Sigmoid colon (tissue), 7 donors: ENCODE results near the gene TARS2. TPM values are rescaled to one million over a fixed set of nuclear protein-coding genes. Genes with fewer than 3 reads are reported as not detected.

Experiments used
- DNase-seq: peaks from one replicate; pipeline ENCODE4 v3.0.0-alpha.2; 2019
- H3K27ac ChIP-seq, 4 donors: fragments of 200-600 bp; sonication (generic); one replicate each; pipeline ENCODE4 v1.5.1; 2016 to 2019; ENCODE audit warnings: mild to moderate bottlenecking in 1 of 4
- H3K27me3 ChIP-seq, 3 donors: fragments of 200-600 bp; sonication (generic); one replicate each; pipeline ENCODE4 v1.5.1; 2019; ENCODE audit warnings: mild to moderate bottlenecking in 1 of 3
- H3K36me3 ChIP-seq, 4 donors: fragments of 200-600 bp; sonication (generic); one replicate each; pipeline ENCODE4 v1.5.1; 2016 to 2019
- H3K4me1 ChIP-seq, 4 donors: fragments of 200-600 bp; sonication (generic); one replicate each; pipeline ENCODE4 v1.5.1; 2017 to 2019
- H3K4me3 ChIP-seq, 4 donors: fragments of 200-600 bp; sonication (generic); one replicate each; pipeline ENCODE4 v1.5.1; 2017 to 2019; ENCODE audit warnings: mild to moderate bottlenecking in 2 of 4, moderate library complexity in 1 of 4
- H3K9me3 ChIP-seq, 4 donors: fragments of 200-600 bp in 3 of 4; sonication (generic) in 3 of 4; one replicate each; pipeline versions ENCODE4 v1.5.1 to v1.6.1; 2013 to 2019
- EP300 ChIP-seq, 4 donors: sonication (generic); formaldehyde crosslinking; IDR thresholded peaks; one replicate each; pipeline ENCODE4 v1.6.1; 2017; ENCODE audit warnings: antibody characterized with exemption in 4 of 4
- POLR2A ChIP-seq, 2 donors: fragments of 450-650 bp; IDR thresholded peaks; one replicate each; pipeline ENCODE4 v1.6.1; 2016; ENCODE audit warnings: antibody characterized with exemption in 2 of 2, mild to moderate bottlenecking in 2 of 2, moderate library complexity in 2 of 2
- POLR2AphosphoS5 ChIP-seq, 4 donors: sonication (generic); formaldehyde crosslinking; IDR thresholded peaks; one replicate each; pipeline ENCODE4 v1.6.1; 2017; ENCODE audit warnings: antibody characterized with exemption in 4 of 4
- WGBS, 2 donors: extraction: QIAGEN DNeasy Blood & Tissue Kit; methylation state at CpG; one replicate each; pipeline ENCODE4 v1.1.7; 2013; 5-methylcytosine and 5-hydroxymethylcytosine counted together
- intact Hi-C: fragments of 100-400 bp; cut with DNase I; formaldehyde crosslinking; loops from one replicate; pipeline ENCODE4 v1.15.1; 2023
- polyA plus RNA-seq, 3 donors: library from polyadenylated mRNA; stranded (reverse); fragments of 200-250 nt; gene quantifications; one replicate each; pipeline ENCODE4 v1.2.3, GENCODE V29; 2013
- total RNA-seq, 4 donors: library from RNA; depleted of rRNA; stranded (reverse); fragments of >200 nt; gene quantifications; one replicate each; pipeline ENCODE4 v1.1.0, GENCODE V29; 2016
- TF ChIP-seq, protein P1 (sequence below), 4 experiments: fragments of 450-650 bp in 3 of 4; fragments of 200-600 bp in 1 of 4; IDR thresholded peaks; one replicate each; pipeline ENCODE4 v1.5.1; 2016 to 2019; ENCODE audit warnings: antibody characterized with exemption in 4 of 4, mild to moderate bottlenecking in 3 of 4, moderate library complexity in 2 of 4
- donor health status: healthy with polysubstance abuse.
- donor health status: Bipolar disorder and iron deficiency.
- donor health status: healthy.

The TARS2 gene
- total and polyA plus RNA-seq, 7 donors, result 4.6 to 16.9 (median 9.3) TPM

DNA sequence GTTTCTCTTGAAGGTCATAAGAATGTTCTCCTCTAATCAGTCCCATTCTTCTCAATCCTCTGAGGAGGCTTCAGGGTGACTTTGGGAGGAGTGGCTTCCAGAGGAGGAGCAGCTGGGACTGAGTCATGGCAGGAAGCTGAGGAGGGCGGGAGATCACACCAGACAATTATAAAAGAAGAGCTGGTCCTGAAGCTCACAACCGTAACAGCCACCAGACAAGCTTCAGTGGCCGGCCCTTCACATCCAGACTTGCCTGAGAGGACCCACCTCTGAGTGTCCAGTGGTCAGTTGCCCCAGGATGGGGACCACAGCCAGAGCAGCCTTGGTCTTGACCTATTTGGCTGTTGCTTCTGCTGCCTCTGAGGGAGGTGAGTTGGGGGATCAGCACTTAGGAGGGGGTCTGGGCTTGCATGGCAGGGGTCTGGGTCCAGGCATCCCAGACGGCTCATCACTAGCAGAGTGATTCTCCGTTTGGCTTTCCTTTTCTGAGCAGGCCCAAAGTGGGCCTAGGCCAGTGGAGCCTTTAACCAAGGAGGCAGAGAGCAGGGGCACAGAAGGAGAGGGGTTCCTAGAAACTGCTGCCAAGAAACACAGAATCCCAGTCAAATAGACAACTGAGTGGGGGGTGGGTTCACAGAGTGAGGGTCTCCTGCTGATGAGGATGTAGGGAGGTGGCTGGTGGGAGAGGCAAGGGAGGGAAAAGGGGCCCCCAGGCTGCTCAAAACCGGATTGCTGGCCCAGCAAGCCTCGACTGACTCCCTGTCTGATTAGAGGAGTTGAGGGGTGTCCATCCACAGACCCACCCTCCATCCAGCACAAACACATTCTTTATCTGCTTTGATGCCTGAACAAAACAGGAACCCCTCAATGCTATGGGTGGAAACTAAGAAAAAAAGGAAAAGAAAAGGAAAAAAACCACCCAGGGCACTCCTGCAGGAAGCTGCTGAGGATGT, 21.0 kb downstream of the TARS2 start, which contains the start of gene ECM1:
ECM1 (plus strand) TSS at position 198 of the 953 bp plus-strand sequence; CDS start at position 299, 101 bp downstream.
- intact Hi-C loops, result no loop called here
- H3K4me1 ChIP-seq, result peaks cover 0 to 6% (median 2%) of the 10 kb centered on the region in 4 donors
- H3K4me3 ChIP-seq, result peak within 1 kb of the TSS in 3 of 4 donors; percentile 18 to 31 (median 31)
- H3K36me3 ChIP-seq, result peaks cover 0 to 33% (median 17%) of the 10 kb centered on the region in 4 donors
- TF ChIP-seq EP300 (IDR thresholded peaks at IDR 0.05) (no peak), POLR2AphosphoS5 (IDR thresholded peaks at IDR 0.05) (peak; percentile 15 to 44 (median 36))
- WGBS, 2 donors, result 46 to 63% methylated on average over 7 of the region's 7 CpGs
- peak; percentile 87 for DNase-seq
- no peaks in the 10 kb centered on the region for H3K9me3 ChIP-seq
- H3K27ac ChIP-seq, result peak within 1 kb of the TSS; percentile 41 to 73 (median 66)
- no peaks in the 10 kb centered on the region for H3K27me3 ChIP-seq

DNA sequence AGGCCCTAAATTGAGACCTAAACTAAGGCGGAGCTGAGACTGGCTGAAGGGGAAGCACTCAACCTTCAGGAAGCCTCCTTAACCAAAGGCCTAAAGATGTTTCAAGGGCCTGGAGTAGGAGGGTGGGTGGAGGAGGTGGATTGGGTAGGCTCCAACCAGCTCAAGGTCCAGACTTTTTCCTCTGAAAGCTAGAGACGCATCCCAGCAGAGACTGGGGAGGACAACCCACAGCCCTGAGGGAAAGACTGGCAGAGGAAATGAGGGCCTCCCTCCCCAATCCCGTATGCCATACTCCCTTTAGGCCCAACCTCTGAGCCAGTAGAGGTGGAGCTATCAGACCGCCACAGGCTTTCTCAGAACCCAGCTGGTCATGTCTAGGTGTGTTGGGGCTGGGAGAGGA, 21.8 kb downstream of the TARS2 start:
- DNase-seq, result no peak
- peaks cover 0 to 32% (median 17%) of the 10 kb centered on the region in 4 donors for H3K36me3 ChIP-seq
- H3K27ac ChIP-seq, result peak overlapping the region in 2 of 4 donors; percentile 69 to 73
- peaks cover 0 to 6% (median 2%) of the 10 kb centered on the region in 4 donors for H3K4me1 ChIP-seq
- H3K9me3 ChIP-seq, result no peaks in the 10 kb centered on the region
- no peak for TF ChIP-seq EP300 (IDR thresholded peaks at IDR 0.05)
- TF ChIP-seq, protein P1, sequence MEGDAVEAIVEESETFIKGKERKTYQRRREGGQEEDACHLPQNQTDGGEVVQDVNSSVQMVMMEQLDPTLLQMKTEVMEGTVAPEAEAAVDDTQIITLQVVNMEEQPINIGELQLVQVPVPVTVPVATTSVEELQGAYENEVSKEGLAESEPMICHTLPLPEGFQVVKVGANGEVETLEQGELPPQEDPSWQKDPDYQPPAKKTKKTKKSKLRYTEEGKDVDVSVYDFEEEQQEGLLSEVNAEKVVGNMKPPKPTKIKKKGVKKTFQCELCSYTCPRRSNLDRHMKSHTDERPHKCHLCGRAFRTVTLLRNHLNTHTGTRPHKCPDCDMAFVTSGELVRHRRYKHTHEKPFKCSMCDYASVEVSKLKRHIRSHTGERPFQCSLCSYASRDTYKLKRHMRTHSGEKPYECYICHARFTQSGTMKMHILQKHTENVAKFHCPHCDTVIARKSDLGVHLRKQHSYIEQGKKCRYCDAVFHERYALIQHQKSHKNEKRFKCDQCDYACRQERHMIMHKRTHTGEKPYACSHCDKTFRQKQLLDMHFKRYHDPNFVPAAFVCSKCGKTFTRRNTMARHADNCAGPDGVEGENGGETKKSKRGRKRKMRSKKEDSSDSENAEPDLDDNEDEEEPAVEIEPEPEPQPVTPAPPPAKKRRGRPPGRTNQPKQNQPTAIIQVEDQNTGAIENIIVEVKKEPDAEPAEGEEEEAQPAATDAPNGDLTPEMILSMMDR (IDR thresholded peaks at IDR 0.05), result no peak
- no peak for TF ChIP-seq POLR2AphosphoS5 (IDR thresholded peaks at IDR 0.05)
- TF ChIP-seq POLR2A (IDR thresholded peaks at IDR 0.05), result no peak
- intact Hi-C loops, result no loop called here
- WGBS, 2 donors, result 73 to 77% methylated on average over 4 of the region's 4 CpGs
- peak overlapping the region in 3 of 4 donors; percentile 18 to 31 (median 31) for H3K4me3 ChIP-seq
- no peaks in the 10 kb centered on the region for H3K27me3 ChIP-seq

DNA sequence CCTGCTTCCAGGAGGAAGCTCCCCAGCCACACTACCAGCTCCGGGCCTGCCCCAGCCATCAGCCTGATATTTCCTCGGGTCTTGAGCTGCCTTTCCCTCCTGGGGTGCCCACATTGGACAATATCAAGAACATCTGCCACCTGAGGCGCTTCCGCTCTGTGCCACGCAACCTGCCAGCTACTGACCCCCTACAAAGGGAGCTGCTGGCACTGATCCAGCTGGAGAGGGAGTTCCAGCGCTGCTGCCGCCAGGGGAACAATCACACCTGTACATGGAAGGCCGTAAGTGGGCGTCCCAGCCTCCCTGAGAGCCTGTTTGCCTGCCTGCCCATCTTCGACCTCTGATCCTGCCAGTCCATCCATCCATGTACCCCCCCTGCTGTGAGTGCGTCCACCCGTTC, 24.3 kb downstream of the TARS2 start:
- 86 to 94% methylated on average over 12 of the region's 12 CpGs for WGBS, 2 donors
- intact Hi-C loops, result no loop called here

GRCh38 chr1:150511985-150512660, 24.9 kb downstream of the TARS2 start:
- 86 to 93% methylated on average over 17 of the region's 17 CpGs for WGBS, 2 donors
- Histone ChIP-seq H3K4me1 (peaks cover 0 to 31% (median 21%) of the 10 kb centered on the region in 4 donors), H3K27me3 (no peaks in the 10 kb centered on the region), H3K36me3 (peaks cover 0 to 3% (median under 1%) of the 10 kb centered on the region in 4 donors), H3K9me3 (no peaks in the 10 kb centered on the region), H3K27ac (no peak overlapping the region), H3K4me3 (no peak overlapping the region)
- intact Hi-C loops, result no loop called here
- no peak for TF ChIP-seq POLR2AphosphoS5 (IDR thresholded peaks at IDR 0.05)
- TF ChIP-seq EP300 (IDR thresholded peaks at IDR 0.05), result no peak
- TF ChIP-seq, protein P1 (IDR thresholded peaks at IDR 0.05), result no peak
- no peak for TF ChIP-seq POLR2A (IDR thresholded peaks at IDR 0.05)
- DNase-seq, result no peak

More for the DNA sequence above, 24.3 kb downstream of the TARS2 start:
- no peak overlapping the region for H3K27ac ChIP-seq
- peaks cover 0 to 7% (median 4%) of the 10 kb centered on the region in 4 donors for H3K36me3 ChIP-seq
- no peaks in the 10 kb centered on the region for H3K9me3 ChIP-seq
- DNase-seq, result no peak
- H3K4me3 ChIP-seq, result no peak overlapping the region
- H3K27me3 ChIP-seq, result no peaks in the 10 kb centered on the region
- TF ChIP-seq EP300 (IDR thresholded peaks at IDR 0.05), result no peak
- TF ChIP-seq POLR2A (IDR thresholded peaks at IDR 0.05), result no peak
- TF ChIP-seq, protein P1 (IDR thresholded peaks at IDR 0.05), result no peak
- no peak for TF ChIP-seq POLR2AphosphoS5 (IDR thresholded peaks at IDR 0.05)
- H3K4me1 ChIP-seq, result peaks cover 0 to 25% (median 17%) of the 10 kb centered on the region in 4 donors
